Mesenchymal stem cell (in vitro differentiated cells and primary cell): ENCODE data around the gene PPP1CC.
A peak's percentile ranks its signal among the peaks of the same experiment; 100 is the strongest.

Experiments
- DNase-seq: peaks from one replicate; pipeline ENCODE4 v3.0.0-alpha.2; 2013
- H2AFZ ChIP-seq: one replicate; pipeline ENCODE4 v1.6.1; 2013; ENCODE audit warnings: low read depth, mild to moderate bottlenecking, control low read depth, inconsistent platforms, low read length, moderate library complexity
- H2AK5ac ChIP-seq: 2 replicates; pipeline ENCODE4 v1.6.1; 2013; ENCODE audit warnings: low read length, moderate library complexity, mild to moderate bottlenecking, inconsistent platforms; ENCODE audit not compliant: severe bottlenecking
- H2BK120ac ChIP-seq: one replicate; pipeline ENCODE4 v1.6.1; 2013; ENCODE audit warnings: low read depth, mild to moderate bottlenecking, inconsistent platforms, low read length, moderate library complexity
- H2BK12ac ChIP-seq, 2 experiments: one replicate each; pipeline ENCODE4 v1.6.1; 2013; ENCODE audit warnings: inconsistent platforms in 2 of 2, low read length in 2 of 2, mild to moderate bottlenecking in 2 of 2, moderate library complexity in 2 of 2, control low read depth in 1 of 2
- H2BK15ac ChIP-seq: one replicate; pipeline ENCODE4 v1.6.1; 2013; ENCODE audit warnings: mild to moderate bottlenecking, low read depth, inconsistent platforms; ENCODE audit not compliant: poor library complexity, severe bottlenecking
- H2BK5ac ChIP-seq: 2 replicates; pipeline ENCODE4 v1.6.1; 2013; ENCODE audit warnings: low read depth, mild to moderate bottlenecking, low read length, control low read depth, inconsistent platforms; ENCODE audit not compliant: poor library complexity, severe bottlenecking
- H3K14ac ChIP-seq, 2 experiments: one replicate each; pipeline ENCODE4 v1.6.1; 2013; ENCODE audit warnings: inconsistent platforms in 2 of 2, low read length in 2 of 2, control low read depth in 1 of 2, mild to moderate bottlenecking in 1 of 2, moderate library complexity in 1 of 2
- H3K18ac ChIP-seq, 2 experiments: one replicate each; pipeline ENCODE4 v1.6.1; 2013; ENCODE audit warnings: inconsistent platforms in 2 of 2, low read length in 2 of 2, control low read depth in 1 of 2, low read depth in 1 of 2, mild to moderate bottlenecking in 1 of 2
- H3K23ac ChIP-seq, 2 experiments: one replicate each; pipeline ENCODE4 v1.6.1; 2013; ENCODE audit warnings: inconsistent platforms in 2 of 2, low read length in 2 of 2, mild to moderate bottlenecking in 2 of 2, moderate library complexity in 2 of 2, control low read depth in 1 of 2
- H3K27ac ChIP-seq: 2 replicates; pipeline ENCODE4 v1.5.1; 2013; ENCODE audit warnings: mild to moderate bottlenecking, moderate library complexity, low read length, control low read depth, inconsistent platforms; ENCODE audit not compliant: poor library complexity, severe bottlenecking
- H3K27me3 ChIP-seq, 2 experiments: 2 replicates each; pipeline versions ENCODE4 v1.6.1 to v1.7.0; 2013; ENCODE audit warnings: low read length in 2 of 2, mild to moderate bottlenecking in 2 of 2, moderate library complexity in 2 of 2, control low read depth in 1 of 2, inconsistent platforms in 1 of 2; ENCODE audit not compliant: control insufficient read depth in 1 of 2, insufficient read depth in 1 of 2
- H3K36me3 ChIP-seq, 2 experiments: 2 replicates each; pipeline versions ENCODE4 v1.6.1 to v1.7.0; 2013; ENCODE audit warnings: low read length in 2 of 2, control low read depth in 1 of 2, inconsistent platforms in 1 of 2, low read depth in 1 of 2, mild to moderate bottlenecking in 1 of 2; ENCODE audit not compliant: insufficient read depth in 2 of 2, control insufficient read depth in 1 of 2
- H3K4ac ChIP-seq, 2 experiments: one replicate each; pipeline ENCODE4 v1.6.1; 2013; ENCODE audit warnings: inconsistent platforms in 2 of 2, low read length in 2 of 2, mild to moderate bottlenecking in 2 of 2, moderate library complexity in 2 of 2, control low read depth in 1 of 2, low read depth in 1 of 2
- H3K4me1 ChIP-seq: 2 replicates; pipeline ENCODE4 v1.6.1; 2013; ENCODE audit warnings: low read depth, low read length, control low read depth; ENCODE audit not compliant: control insufficient read depth, insufficient read depth
- H3K4me2 ChIP-seq: 2 replicates; pipeline ENCODE4 v1.6.1; 2013; ENCODE audit warnings: low read length, mild to moderate bottlenecking, inconsistent platforms; ENCODE audit not compliant: poor library complexity, severe bottlenecking
- H3K4me3 ChIP-seq, 2 experiments: 2 replicates each; pipeline versions ENCODE4 v1.5.1 to v1.7.0; 2013; ENCODE audit warnings: low read length in 2 of 2, mild to moderate bottlenecking in 2 of 2, control low read depth in 1 of 2, low read depth in 1 of 2; ENCODE audit not compliant: insufficient read depth in 1 of 2
- H3K79me1 ChIP-seq: replicated peaks from 2 replicates; pipeline ENCODE4 v1.6.1; 2013; ENCODE audit warnings: mild to moderate bottlenecking, control low read depth, low read length, inconsistent platforms; ENCODE audit not compliant: poor library complexity, severe bottlenecking
- H3K9ac ChIP-seq: 2 replicates; pipeline ENCODE4 v1.7.0; 2013; ENCODE audit warnings: mild to moderate bottlenecking, low read length, moderate library complexity
- H3K9me3 ChIP-seq: 2 replicates; pipeline ENCODE4 v1.7.0; 2013; ENCODE audit warnings: mild to moderate bottlenecking, low read length; ENCODE audit not compliant: control insufficient read depth
- H4K8ac ChIP-seq: one replicate; pipeline ENCODE4 v1.6.1; 2013; ENCODE audit warnings: inconsistent platforms, mild to moderate bottlenecking, low read length, moderate library complexity
- H4K91ac ChIP-seq: one replicate; pipeline ENCODE4 v1.6.1; 2013; ENCODE audit warnings: mild to moderate bottlenecking, low read length, inconsistent platforms
- WGBS: methylation state at CpG from one replicate; pipeline ENCODE4 v1.1.7; 2013; ENCODE audit warnings: mixed read lengths; 5-methylcytosine and 5-hydroxymethylcytosine counted together

The PPP1CC gene

DNA sequence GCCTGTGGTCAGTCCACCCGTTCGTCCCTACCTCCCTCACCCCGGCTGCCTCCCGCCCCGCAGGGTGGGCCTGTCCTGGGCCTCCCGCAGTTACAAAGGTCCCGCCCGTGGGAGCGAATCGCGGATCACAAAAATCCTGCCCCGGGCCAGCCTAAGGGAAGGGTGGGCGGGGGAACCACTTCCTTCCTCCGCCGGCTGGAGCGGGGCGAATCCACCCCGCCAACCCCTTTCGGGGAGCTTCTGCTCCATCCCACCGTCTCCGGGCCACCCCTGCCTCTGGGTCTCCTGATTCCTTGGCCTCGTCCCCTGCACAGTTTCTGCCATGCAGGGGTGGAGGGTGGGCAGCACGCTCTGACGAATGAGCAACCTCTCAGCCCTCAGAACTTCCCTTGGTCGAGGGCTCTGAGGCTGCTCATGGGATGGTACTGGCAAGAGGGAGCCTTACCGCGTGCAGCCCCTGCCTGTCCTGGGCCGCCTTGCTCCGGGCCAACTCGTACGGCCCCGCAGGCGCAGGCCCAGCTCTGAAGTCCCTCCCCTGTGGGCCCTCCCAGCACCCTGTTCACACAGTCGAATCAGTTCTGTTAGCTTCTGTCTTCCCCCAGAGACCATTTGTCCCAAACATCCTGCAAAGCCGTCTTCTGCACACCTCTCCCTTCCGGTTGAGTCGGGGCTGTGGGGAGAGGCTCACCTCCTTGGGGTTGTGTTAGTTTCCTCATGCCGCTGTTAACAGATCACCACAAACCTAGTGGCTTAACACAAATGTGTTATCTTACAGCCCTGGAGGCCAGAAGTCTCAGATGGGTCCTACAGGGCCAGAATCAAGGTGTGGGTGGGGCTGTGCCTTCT is 53.2 kb downstream of the PPP1CC start:
- peak overlapping the region; percentile 12 for H4K91ac ChIP-seq
- no peak overlapping the region for H2BK5ac ChIP-seq

DNA sequence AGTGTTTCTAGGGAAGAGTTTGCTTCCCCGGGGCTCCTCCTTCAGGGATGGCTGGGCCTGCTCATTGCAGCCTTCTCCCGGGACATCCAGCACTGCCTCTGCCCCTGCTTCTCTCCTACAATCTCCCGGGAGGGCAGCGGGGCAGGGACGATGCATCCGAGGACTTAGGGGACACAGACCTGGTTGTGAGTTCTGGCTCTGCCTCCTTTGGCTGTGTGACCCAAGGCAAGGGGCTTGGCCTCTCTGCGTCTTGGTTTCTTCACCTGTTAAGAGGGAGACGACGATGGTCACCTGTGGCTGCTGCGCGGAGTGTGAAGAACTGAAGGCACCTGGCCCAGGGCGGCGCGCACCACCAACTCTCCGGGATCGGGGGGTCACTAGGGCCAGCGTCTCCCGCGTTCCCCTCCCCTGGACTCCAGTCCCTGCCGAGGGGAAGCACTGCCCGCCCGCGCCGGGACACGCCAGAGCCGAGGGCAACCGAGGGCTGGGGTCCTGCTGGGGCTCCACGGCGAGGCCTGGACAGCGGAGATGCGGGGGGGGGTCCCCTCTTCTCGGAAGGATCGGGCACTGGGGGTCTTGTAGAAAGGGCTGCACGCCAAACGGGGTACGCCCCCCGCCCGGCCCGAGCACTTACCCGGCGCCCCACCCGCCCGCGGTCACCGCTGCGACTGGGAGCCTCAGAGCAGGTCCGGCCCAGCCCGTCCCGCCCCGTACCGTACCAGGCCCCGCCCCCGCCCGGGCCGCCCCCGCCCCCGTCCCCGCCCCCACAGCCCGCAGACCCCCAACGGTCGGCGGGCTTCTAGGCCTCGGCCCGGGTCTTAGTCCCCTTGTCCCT is 54.0 kb downstream of the PPP1CC start, which contains the start of gene HVCN1:
TSS of gene HVCN1 (minus strand) at position 670 of the 835 bp plus-strand sequence. CDS start 5,870 bp downstream, outside the sequence.
- 20% methylated on average over 20 of the region's 64 CpGs for WGBS
- Histone ChIP-seq H3K18ac (peak within 1 kb of the TSS; percentile 2 to 83), H3K27ac (peak within 1 kb of the TSS; percentile 1), H2BK120ac (peak within 1 kb of the TSS; percentile 65), H2BK5ac (no peak within 1 kb of the TSS), H2AFZ (peak within 1 kb of the TSS; percentile 47), H3K14ac (peak within 1 kb of the TSS in 1 of 2 experiments; percentile 58), H3K9ac (peak within 1 kb of the TSS; percentile 73), H2BK12ac (peak within 1 kb of the TSS in 1 of 2 experiments; percentile 32), H3K23ac (peak within 1 kb of the TSS in 1 of 2 experiments; percentile 9), H3K9me3 (peaks cover 6% of the 10 kb centered on the region), H4K8ac (peak within 1 kb of the TSS; percentile 92), H3K4me3 (peak within 1 kb of the TSS; percentile 65 to 73), H3K4ac (peak within 1 kb of the TSS in 1 of 2 experiments; percentile 42), H2BK15ac (peak within 1 kb of the TSS; percentile 91), H3K4me2 (peak within 1 kb of the TSS; percentile 95), H3K36me3 (no peaks in the 10 kb centered on the region), H3K79me1 (no peaks in the 10 kb centered on the region), H3K4me1 (peaks cover 13% of the 10 kb centered on the region), H3K27me3 (peaks cover 9 to 23% of the 10 kb centered on the region in 2 experiments), H4K91ac (peak within 1 kb of the TSS; percentile 12), H2AK5ac (no peak within 1 kb of the TSS)
- DNase-seq: no peak

More for the DNA sequence above, 53.2 kb downstream of the PPP1CC start:
- H3K27ac ChIP-seq: peak overlapping the region; percentile 1
- H3K27me3 ChIP-seq: peaks cover 9 to 23% of the 10 kb centered on the region in 2 experiments
- H4K8ac ChIP-seq: peak overlapping the region; percentile 92
- peak overlapping the region in 1 of 2 experiments; percentile 58 for H3K14ac ChIP-seq
- no peak overlapping the region for H2AK5ac ChIP-seq
- H3K23ac ChIP-seq: peak overlapping the region in 1 of 2 experiments; percentile 9
- DNase-seq: peak; percentile 40
- 6% methylated on average over 37 of the region's 38 CpGs for WGBS
- H3K4me3 ChIP-seq: peak overlapping the region; percentile 65 to 71
- peaks cover 4% of the 10 kb centered on the region for H3K9me3 ChIP-seq
- H2AFZ ChIP-seq: peak overlapping the region; percentile 47
- peak overlapping the region; percentile 91 for H2BK15ac ChIP-seq
- peak overlapping the region; percentile 87 for H3K4me2 ChIP-seq
- H2BK120ac ChIP-seq: peak overlapping the region; percentile 65
- H3K79me1 ChIP-seq: no peaks in the 10 kb centered on the region
- peak overlapping the region in 1 of 2 experiments; percentile 32 for H2BK12ac ChIP-seq
- peak overlapping the region; percentile 73 for H3K9ac ChIP-seq
- peak overlapping the region in 1 of 2 experiments; percentile 42 for H3K4ac ChIP-seq
- H3K4me1 ChIP-seq: peaks cover 13% of the 10 kb centered on the region
- peak overlapping the region; percentile 2 to 83 for H3K18ac ChIP-seq
- H3K36me3 ChIP-seq: no peaks in the 10 kb centered on the region

DNA sequence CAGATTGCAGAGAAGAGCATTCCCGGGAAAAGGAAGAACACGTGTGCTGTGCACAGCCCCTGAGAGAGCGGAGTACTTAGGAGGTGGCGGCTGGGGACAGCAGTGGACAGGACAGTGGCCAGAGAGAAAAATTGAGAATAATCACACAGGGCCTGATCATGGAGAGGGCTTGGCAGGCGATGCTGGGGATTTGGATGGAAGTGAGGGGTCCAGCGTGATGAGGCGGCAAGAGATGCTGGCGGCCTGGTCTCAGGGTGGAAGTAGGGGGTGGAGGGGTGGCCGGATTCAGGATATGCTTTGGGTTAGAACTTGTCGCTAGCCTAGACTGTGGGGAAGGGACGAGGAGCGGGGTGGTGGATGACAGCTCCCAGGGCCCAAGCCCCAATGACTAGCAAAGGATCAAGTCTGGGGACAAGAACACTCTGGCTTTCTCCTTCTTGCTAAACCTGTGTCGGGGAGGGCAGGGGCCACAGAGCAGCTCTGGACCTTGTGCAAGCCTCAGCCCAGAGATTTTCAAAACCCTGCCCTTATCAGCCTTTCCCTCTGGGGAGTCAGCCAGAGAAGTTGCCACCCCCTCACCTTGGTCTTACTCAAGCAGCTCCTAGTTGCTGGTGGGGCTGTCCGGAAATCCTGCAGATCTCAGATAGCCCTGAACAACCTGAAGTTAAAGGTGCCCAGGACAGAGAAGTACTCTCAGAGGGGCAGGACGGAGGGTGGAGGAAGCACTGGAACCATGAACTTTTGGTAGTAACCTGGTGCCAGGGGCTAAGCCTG is 55.1 kb downstream of the PPP1CC start:
- H3K23ac ChIP-seq: no peak overlapping the region
- H2BK5ac ChIP-seq: no peak overlapping the region
- no peak overlapping the region for H3K18ac ChIP-seq
- H4K8ac ChIP-seq: no peak overlapping the region
- 92% methylated on average over 15 of the region's 15 CpGs for WGBS
- peaks cover 13% of the 10 kb centered on the region for H3K4me1 ChIP-seq
- H3K4me2 ChIP-seq: no peak overlapping the region
- no peak overlapping the region for H3K27ac ChIP-seq
- H3K79me1 ChIP-seq: no peaks in the 10 kb centered on the region
- H3K14ac ChIP-seq: no peak overlapping the region
- no peak overlapping the region for H2AFZ ChIP-seq
- no peak overlapping the region for H3K4me3 ChIP-seq
- no peak overlapping the region for H2BK15ac ChIP-seq
- H2BK120ac ChIP-seq: no peak overlapping the region
- H3K36me3 ChIP-seq: no peaks in the 10 kb centered on the region
- H2BK12ac ChIP-seq: no peak overlapping the region
- no peak overlapping the region for H3K9ac ChIP-seq
- no peak overlapping the region for H4K91ac ChIP-seq
- H2AK5ac ChIP-seq: no peak overlapping the region
- no peak overlapping the region for H3K4ac ChIP-seq
- DNase-seq: no peak
- peaks cover 9 to 23% of the 10 kb centered on the region in 2 experiments for H3K27me3 ChIP-seq
- H3K9me3 ChIP-seq: peaks cover 6% of the 10 kb centered on the region
